H1 (cell line): ENCODE data around the gene GBA2. TPM values are rescaled to one million over a fixed set of nuclear protein-coding genes. Genes with fewer than 3 reads are reported as not detected.

Experiments
- ASH2L ChIP-seq: fragments of 200-600, 300-600 bp; sonication (generic); IDR thresholded peaks from one replicate; pipeline ENCODE4 v1.7.1; 2017; ENCODE audit warnings: low read length
- BCL11A ChIP-seq, 2 experiments: IDR thresholded peaks; one replicate each; pipeline ENCODE4 v1.6.1; 2011; ENCODE audit warnings: low read depth in 2 of 2, low read length in 2 of 2, mild to moderate bottlenecking in 2 of 2
- CBX8 ChIP-seq: fragments of 300-800, 300-1000 bp; sonication (generic); IDR thresholded peaks from 2 replicates; pipeline ENCODE4 v1.7.1; 2016; ENCODE audit warnings: low read depth, low read length, borderline replicate concordance
- CREB1 ChIP-seq: IDR thresholded peaks from 2 replicates; pipeline ENCODE4 v1.6.1; 2012; ENCODE audit warnings: inconsistent platforms
- HDAC2 ChIP-seq, 2 experiments: fragments of 300-600 bp in 1 of 2; sonication (generic) in 1 of 2; IDR thresholded peaks; 2 replicates each; pipeline ENCODE4 v1.6.1; 2011 to 2012; ENCODE audit warnings: low read depth in 2 of 2, low read length in 2 of 2, mild to moderate bottlenecking in 2 of 2, moderate library complexity in 2 of 2, borderline replicate concordance in 1 of 2, inconsistent platforms in 1 of 2
- HDAC6 ChIP-seq: IDR thresholded peaks from one replicate; pipeline ENCODE4 v1.7.1; 2012; ENCODE audit warnings: low read depth, mild to moderate bottlenecking, inconsistent platforms, low read length, moderate library complexity
- NRF1 ChIP-seq: IDR thresholded peaks from 2 replicates; pipeline ENCODE4 v1.6.1; 2011; ENCODE audit warnings: mild to moderate bottlenecking, low read depth, low read length, improper control_type of control experiment
- POLR2A ChIP-seq, 2 experiments: IDR thresholded peaks; 1 replicate in 1 of 2; 2 replicates in 1 of 2; pipeline ENCODE4 v1.6.1; 2011; ENCODE audit warnings: low read depth in 2 of 2, low read length in 2 of 2, mild to moderate bottlenecking in 2 of 2; ENCODE audit errors: control extremely low read depth in 1 of 2
- RAD21 ChIP-seq, 2 experiments: IDR thresholded peaks in 1 of 2; conservative IDR thresholded peaks in 1 of 2; 2 replicates each; pipeline ENCODE4 v1.6.1; 2011; ENCODE audit warnings: low read depth in 2 of 2, low read length in 2 of 2, improper control_type of control experiment in 1 of 2, inconsistent platforms in 1 of 2, mild to moderate bottlenecking in 1 of 2, moderate library complexity in 1 of 2
- RBBP5 ChIP-seq: IDR thresholded peaks from 2 replicates; pipeline ENCODE4 v1.7.1; 2012; ENCODE audit warnings: low read depth, mild to moderate bottlenecking, inconsistent platforms, low read length, moderate library complexity, borderline replicate concordance
- RNF2 ChIP-seq: fragments of 200-900, 300-1000 bp; sonication (generic); IDR thresholded peaks from 2 replicates; pipeline ENCODE4 v1.7.1; 2016; ENCODE audit warnings: borderline replicate concordance, low read depth, mild to moderate bottlenecking, antibody characterized with exemption, low read length; ENCODE audit not compliant: poor library complexity, severe bottlenecking; ENCODE audit errors: missing control alignments
- RXRA ChIP-seq: IDR thresholded peaks from 2 replicates; pipeline ENCODE4 v1.6.1; 2011; ENCODE audit warnings: low read depth, mild to moderate bottlenecking, low read length, moderate library complexity; ENCODE audit not compliant: insufficient read depth
- SAP30 ChIP-seq: fragments of 300-600 bp; sonication (generic); IDR thresholded peaks from 2 replicates; pipeline ENCODE4 v1.7.1; 2012; ENCODE audit warnings: low read length, moderate library complexity, mild to moderate bottlenecking, inconsistent platforms; ENCODE audit not compliant: insufficient read depth, insufficient replicate concordance
- SIRT6 ChIP-seq: IDR thresholded peaks from one replicate; pipeline ENCODE4 v1.7.1; 2012; ENCODE audit warnings: low read length, inconsistent platforms
- SP1 ChIP-seq: IDR thresholded peaks from 2 replicates; pipeline ENCODE4 v1.6.1; 2011; ENCODE audit warnings: low read depth, low read length
- SP2 ChIP-seq: IDR thresholded peaks from 2 replicates; pipeline ENCODE4 v1.6.1; 2012; ENCODE audit warnings: mild to moderate bottlenecking, low read length, inconsistent platforms
- SP4 ChIP-seq: IDR thresholded peaks from 2 replicates; pipeline ENCODE4 v1.6.1; 2012; ENCODE audit warnings: low read length, inconsistent platforms
- TAF1 ChIP-seq: IDR thresholded peaks from 2 replicates; pipeline ENCODE4 v1.6.1; 2011; ENCODE audit warnings: mild to moderate bottlenecking, low read depth, low read length
- TBP ChIP-seq: IDR thresholded peaks from 2 replicates; pipeline ENCODE4 v1.6.1; 2011; ENCODE audit warnings: low read depth, low read length, improper control_type of control experiment
- TEAD4 ChIP-seq: IDR thresholded peaks from 2 replicates; pipeline ENCODE4 v1.6.1; 2012; ENCODE audit warnings: low read depth, low read length, inconsistent platforms, mixed read lengths
- YY1 ChIP-seq: IDR thresholded peaks from 2 replicates; pipeline ENCODE4 v1.6.1; 2011; ENCODE audit warnings: low read depth, mild to moderate bottlenecking, low read length
- polyA plus RNA-seq, 7 experiments: library from polyadenylated mRNA; depleted of rRNA in 3 of 7; stranded (reverse) in 5 of 7; unstranded in 2 of 7; fragments of >200 nt in 5 of 7; fragments of 200-250 nt in 2 of 7; gene quantifications; 1 replicate in 5 of 7; 2 replicates in 1 of 7; 4 replicates in 1 of 7; pipeline versions ENCODE4 v1.2.1 to v1.2.3, GENCODE V29; 2011 to 2013; ENCODE audit warnings: missing spikeins in 2 of 7, mixed read lengths in 2 of 7
- total RNA-seq: library from RNA; stranded (reverse); fragmentation: NEBNext Ultra II Directional; extraction: Animal tissue kit (Norgen Biotek cat#: 25700); gene quantifications from 2 replicates; pipeline ENCODE4 v1.2.1, GENCODE V29; 2021
- TF ChIP-seq, protein P1 (sequence below): IDR thresholded peaks from 2 replicates; pipeline ENCODE4 v1.6.1; 2012; ENCODE audit warnings: inconsistent platforms
- TF ChIP-seq, protein P2 (sequence below): IDR thresholded peaks from 2 replicates; pipeline ENCODE4 v1.6.1; 2011; ENCODE audit warnings: low read length, improper control_type of control experiment

Gene GBA2
- total and polyA plus RNA-seq, 2 of the 8 experiments (the other 6 are each of a cell fraction or from before 2014, with no cell fraction given): 64.2 to 71.9 TPM

DNA sequence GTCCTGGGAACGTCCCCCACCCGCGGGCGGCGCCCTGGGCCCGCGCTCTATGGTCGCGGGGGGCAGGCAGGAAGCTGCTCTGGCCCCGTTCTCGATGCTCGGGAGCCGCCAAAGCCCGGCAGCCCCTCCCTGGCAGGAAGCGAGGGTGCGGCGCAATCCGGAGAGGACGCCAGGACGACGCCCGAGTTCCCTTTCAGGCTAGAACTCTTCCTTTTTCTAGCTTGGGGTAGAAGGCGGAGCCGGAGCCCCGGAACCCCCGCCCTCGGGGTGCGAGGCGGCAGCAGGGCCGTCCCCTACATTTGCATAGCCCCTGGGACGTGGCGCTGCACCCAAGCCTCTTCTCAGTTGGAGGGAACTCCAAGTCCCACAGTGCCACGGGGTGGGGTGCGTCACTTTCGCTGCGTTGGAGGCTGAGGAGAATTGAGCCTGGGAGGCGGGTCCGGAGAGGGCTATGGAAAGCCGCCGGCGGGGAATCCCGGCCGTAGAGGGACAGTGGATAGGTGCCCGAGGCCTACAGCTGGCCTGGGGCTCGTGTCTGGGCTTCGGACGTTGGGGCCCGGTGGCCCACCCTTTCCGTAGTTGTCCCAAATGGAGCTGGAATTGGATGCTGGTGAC, 16.7 kb downstream of the GBA2 start, which contains the start of the genes CREB3 and TLN1 (continued):
- TF ChIP-seq SAP30 (no peak), CBX8 (no peak), BCL11A (IDR thresholded peaks at IDR 0.05; ENCODE audit: low read depth in 2 of 2, low read length in 2 of 2) (no peak), POLR2A (IDR thresholded peaks at IDR 0.05; ENCODE audit: control extremely low read depth in 1 of 2, low read depth in 2 of 2, low read length in 2 of 2) (peak; percentile 76 to 77), TEAD4 (no peak), RXRA (no peak), SIRT6 (no peak), NRF1 (no peak), SP4 (peak; percentile 84; the same call in 1 of the 2 replicates), HDAC2 (IDR thresholded peaks at IDR 0.05; ENCODE audit: borderline replicate concordance in 1 of 2, low read depth in 2 of 2, low read length in 2 of 2) (0 out of 4 replicates have a peak, but pooled peaks of 1 of the 2 experiments have one; percentile 16), RAD21 (IDR thresholded peaks at IDR 0.05 in 1 of 2, conservative IDR thresholded peaks at IDR 0.05 in 1 of 2; ENCODE audit: low read depth in 2 of 2, low read length in 2 of 2) (no peak), TAF1 (peak; percentile 71; the same call in 1 of the 2 replicates), RNF2 (no peak), ASH2L (peak; percentile 51), TBP (peak; percentile 70), HDAC6 (no peak), RBBP5 (no peak), SP2 (peak; percentile 92), SP1 (peak; percentile 68; the same call in 1 of the 2 replicates), CREB1 (peak; percentile 95), YY1 (peak; percentile 55; the same call in 1 of the 2 replicates)
- TF ChIP-seq, protein P1, sequence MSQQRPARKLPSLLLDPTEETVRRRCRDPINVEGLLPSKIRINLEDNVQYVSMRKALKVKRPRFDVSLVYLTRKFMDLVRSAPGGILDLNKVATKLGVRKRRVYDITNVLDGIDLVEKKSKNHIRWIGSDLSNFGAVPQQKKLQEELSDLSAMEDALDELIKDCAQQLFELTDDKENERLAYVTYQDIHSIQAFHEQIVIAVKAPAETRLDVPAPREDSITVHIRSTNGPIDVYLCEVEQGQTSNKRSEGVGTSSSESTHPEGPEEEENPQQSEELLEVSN: 0 out of 2 replicates have a peak, but pooled peaks have one; percentile 29
- TF ChIP-seq, protein P2, sequence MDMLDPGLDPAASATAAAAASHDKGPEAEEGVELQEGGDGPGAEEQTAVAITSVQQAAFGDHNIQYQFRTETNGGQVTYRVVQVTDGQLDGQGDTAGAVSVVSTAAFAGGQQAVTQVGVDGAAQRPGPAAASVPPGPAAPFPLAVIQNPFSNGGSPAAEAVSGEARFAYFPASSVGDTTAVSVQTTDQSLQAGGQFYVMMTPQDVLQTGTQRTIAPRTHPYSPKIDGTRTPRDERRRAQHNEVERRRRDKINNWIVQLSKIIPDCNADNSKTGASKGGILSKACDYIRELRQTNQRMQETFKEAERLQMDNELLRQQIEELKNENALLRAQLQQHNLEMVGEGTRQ: no peak
